Progenitor cell of endocrine pancreas (in vitro differentiated cells): ENCODE results near the gene ERGIC2. TPM values are rescaled to one million over a fixed set of nuclear protein-coding genes. Genes with fewer than 3 reads are reported as not detected.

Source experiments
- DNase-seq: peaks from one replicate; pipeline ENCODE4 v3.0.0; 2021; ENCODE audit warnings: low spot score; ENCODE audit not compliant: unreplicated experiment
- H3K27ac Mint-ChIP-seq: 2 replicates; pipeline ENCODE4 v1.8.0; 2021; ENCODE audit warnings: mild to moderate bottlenecking, moderate library complexity, mixed read lengths
- H3K27me3 Mint-ChIP-seq: 2 replicates; pipeline ENCODE4 v1.8.0; 2021; ENCODE audit warnings: mixed read lengths
- H3K36me3 Mint-ChIP-seq: 2 replicates; pipeline ENCODE4 v1.8.0; 2022; ENCODE audit warnings: mixed read lengths; ENCODE audit not compliant: insufficient read depth
- H3K4me1 Mint-ChIP-seq: 2 replicates; pipeline ENCODE4 v1.8.0; 2021; ENCODE audit warnings: low read depth, mixed read lengths
- H3K4me3 Mint-ChIP-seq: 2 replicates; pipeline ENCODE4 v1.8.0; 2021; ENCODE audit warnings: low read depth, mild to moderate bottlenecking, moderate library complexity, mixed read lengths
- H3K9me3 Mint-ChIP-seq: 2 replicates; pipeline ENCODE4 v1.8.0; 2021; ENCODE audit warnings: low read depth, mixed read lengths
- CTCF ChIP-seq: fragments of 200-600 bp; sonication (generic); IDR thresholded peaks from one replicate; pipeline ENCODE4 v1.5.0; 2021; ENCODE audit warnings: antibody characterized with exemption, mild to moderate bottlenecking; ENCODE audit not compliant: unreplicated experiment
- total RNA-seq: library from RNA; stranded (reverse); gene quantifications from 2 replicates; pipeline ENCODE4 v1.2.1, GENCODE V29; 2021

The ERGIC2 gene
- total RNA-seq, 1 donor from 2014 or later = 115 TPM

- DNase-seq = no peak
- no peak overlapping the region for H3K4me3 Mint-ChIP-seq
- H3K27me3 Mint-ChIP-seq = no peaks in the 10 kb centered on the region
- peak; percentile 27 for TF ChIP-seq CTCF
- H3K4me1 Mint-ChIP-seq = no peaks in the 10 kb centered on the region
- H3K27ac Mint-ChIP-seq = no peak overlapping the region
- H3K36me3 Mint-ChIP-seq = peaks cover 4% of the 10 kb centered on the region
- H3K9me3 Mint-ChIP-seq = peaks cover 18% of the 10 kb centered on the region
Measured at GRCh38 chr12:29427964-29428363, 47.0 kb upstream of the ERGIC2 start.

DNA sequence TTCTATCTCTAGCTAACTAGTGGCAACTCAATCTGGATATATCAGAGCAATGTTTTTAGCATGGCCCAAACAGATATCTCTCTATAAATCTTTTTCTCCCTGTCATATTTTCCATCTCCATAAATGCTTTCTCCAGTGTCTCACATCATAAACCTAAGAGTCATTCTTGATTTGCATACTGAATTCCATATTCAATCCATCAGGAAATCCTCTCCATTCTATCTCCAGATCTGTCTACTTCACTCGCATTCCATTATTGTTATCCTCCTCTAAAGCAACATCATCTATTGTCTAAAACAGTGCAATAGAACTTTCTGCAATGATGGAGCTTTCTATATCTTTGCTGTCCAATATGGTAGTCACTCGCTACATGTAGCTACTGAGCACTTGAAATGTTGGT, 45.5 kb upstream of the ERGIC2 start:
- no peak overlapping the region for H3K4me3 Mint-ChIP-seq
- H3K4me1 Mint-ChIP-seq = no peaks in the 10 kb centered on the region
- DNase-seq = no peak
- TF ChIP-seq CTCF = no peak
- H3K36me3 Mint-ChIP-seq = peaks cover 4% of the 10 kb centered on the region
- peaks cover 12% of the 10 kb centered on the region for H3K9me3 Mint-ChIP-seq
- no peaks in the 10 kb centered on the region for H3K27me3 Mint-ChIP-seq
- no peak overlapping the region for H3K27ac Mint-ChIP-seq

GRCh38 chr12:29425722-29426121, 44.8 kb upstream of the ERGIC2 start:
- no peak for TF ChIP-seq CTCF
- peaks cover 12% of the 10 kb centered on the region for H3K9me3 Mint-ChIP-seq
- no peaks in the 10 kb centered on the region for H3K27me3 Mint-ChIP-seq
- no peak overlapping the region for H3K4me3 Mint-ChIP-seq
- DNase-seq = no peak
- H3K36me3 Mint-ChIP-seq = peaks cover 4% of the 10 kb centered on the region
- H3K27ac Mint-ChIP-seq = no peak overlapping the region
- H3K4me1 Mint-ChIP-seq = no peaks in the 10 kb centered on the region

DNA sequence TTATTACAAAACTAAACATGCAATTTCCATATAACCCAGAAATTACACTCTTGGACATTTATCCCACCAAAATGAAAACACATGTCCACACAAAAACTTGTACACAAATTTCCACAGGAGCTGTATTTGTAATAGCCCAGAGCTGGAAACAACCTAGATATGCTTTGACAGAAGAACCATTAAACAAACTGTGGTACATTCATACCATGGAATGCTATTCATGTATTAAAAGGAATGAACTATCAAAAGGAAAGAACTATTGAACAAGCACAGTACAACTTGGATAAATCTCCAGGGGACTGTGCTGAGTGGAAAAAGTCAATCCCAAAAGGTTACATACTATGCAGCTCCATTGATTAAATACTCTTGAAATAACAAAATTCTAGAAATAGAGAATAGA, 35.8 kb upstream of the ERGIC2 start:
- Mint-ChIP-seq H3K9me3 (peaks cover 8% of the 10 kb centered on the region), H3K27me3 (no peaks in the 10 kb centered on the region), H3K27ac (no peak overlapping the region), H3K36me3 (peaks cover 6% of the 10 kb centered on the region), H3K4me1 (no peaks in the 10 kb centered on the region), H3K4me3 (no peak overlapping the region)
- TF ChIP-seq CTCF = no peak
- no peak for DNase-seq

GRCh38 chr12:29415111-29415510, 34.1 kb upstream of the ERGIC2 start:
- DNase-seq = no peak
- Mint-ChIP-seq H3K4me3 (no peak overlapping the region), H3K4me1 (no peaks in the 10 kb centered on the region), H3K36me3 (peaks cover 6% of the 10 kb centered on the region), H3K9me3 (peaks cover 20% of the 10 kb centered on the region), H3K27me3 (no peaks in the 10 kb centered on the region), H3K27ac (no peak overlapping the region)
- no peak for TF ChIP-seq CTCF

DNA sequence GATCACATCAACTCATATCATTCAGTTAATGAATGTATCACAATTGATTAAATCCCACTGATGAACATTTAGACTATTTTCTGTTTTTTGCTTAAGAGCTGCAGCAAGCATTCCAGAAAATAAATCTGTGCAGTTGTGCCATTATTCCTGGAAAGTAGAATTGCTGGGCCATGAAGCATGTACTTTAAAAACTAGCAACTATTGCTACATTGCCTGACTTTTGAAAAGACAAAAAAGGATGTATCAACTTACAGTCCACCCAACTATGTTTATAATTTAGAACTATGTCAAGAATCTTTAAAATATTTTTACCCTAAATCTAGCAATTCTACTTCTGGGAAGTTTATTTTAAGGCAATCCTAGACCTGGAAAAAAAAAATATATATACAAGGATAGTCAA, 33.4 kb upstream of the ERGIC2 start:
- Mint-ChIP-seq H3K27ac (no peak overlapping the region), H3K4me3 (no peak overlapping the region), H3K36me3 (peaks cover 7% of the 10 kb centered on the region), H3K9me3 (peaks cover 27% of the 10 kb centered on the region), H3K4me1 (no peaks in the 10 kb centered on the region), H3K27me3 (no peaks in the 10 kb centered on the region)
- no peak for DNase-seq
- TF ChIP-seq CTCF = no peak
